ENCODE measurements around the gene ANO9. TPM values are rescaled to one million over a fixed set of nuclear protein-coding genes. Genes with fewer than 3 reads are reported as not detected.
"Not testable (repeated sequence)": the region's sequence is repeated elsewhere in the genome, so short reads cannot be mapped to it uniquely, and the experiment has no call there.

ANO9 gene
- total RNA-seq, 3 donors from 2014 or later = 0.32 to 14.2 (median 9.8) TPM

- TF ChIP-seq POLR2A (IDR thresholded peaks at IDR 0.05) (no peak), POLR2AphosphoS5 (IDR thresholded peaks at IDR 0.05) (no peak), CTCF (IDR thresholded peaks at IDR 0.05) (no peak)
- peaks cover 0 to 4% of the 10 kb centered on the region in 2 donors for H3K27me3 ChIP-seq
- no peak overlapping the region for H3K27ac ChIP-seq
- H3K36me3 ChIP-seq = no peaks in the 10 kb centered on the region
- no peaks in the 10 kb centered on the region for H3K9me3 ChIP-seq
- no peak overlapping the region for H3K4me3 ChIP-seq
- DNase-seq (ENCODE audit: low spot score in 2 of 2) = no peak
- H3K4me1 ChIP-seq = no peaks in the 10 kb centered on the region
- intact Hi-C loops (cut with DNase I; ENCODE audit: low total_unique reads) = no loop called here
These were observed 1.5 kb downstream of the ANO9 start for GRCh38 chr11:440065-441042.

- Histone ChIP-seq H3K9me3 (no peaks in the 10 kb centered on the region), H3K4me1 (no peaks in the 10 kb centered on the region), H3K27ac (no peak overlapping the region), H3K27me3 (peaks cover 0 to 4% of the 10 kb centered on the region in 2 donors), H3K4me3 (no peak overlapping the region), H3K36me3 (no peaks in the 10 kb centered on the region)
- no peak for DNase-seq (ENCODE audit: low spot score in 2 of 2)
- TF ChIP-seq POLR2A (IDR thresholded peaks at IDR 0.05) (no peak), CTCF (IDR thresholded peaks at IDR 0.05) (no peak), POLR2AphosphoS5 (IDR thresholded peaks at IDR 0.05) (no peak)
- intact Hi-C loops (cut with DNase I; ENCODE audit: low total_unique reads) = no loop called here
These were observed 2.3 kb downstream of the ANO9 start for GRCh38 chr11:439315-440064.

GRCh38 chr11:438101-438844 is 3.5 kb downstream of the ANO9 start:
- TF ChIP-seq CTCF (IDR thresholded peaks at IDR 0.05) (no peak), POLR2AphosphoS5 (IDR thresholded peaks at IDR 0.05) (no peak), POLR2A (IDR thresholded peaks at IDR 0.05) (no peak)
- Histone ChIP-seq H3K9me3 (no peaks in the 10 kb centered on the region), H3K36me3 (no peaks in the 10 kb centered on the region), H3K27me3 (peaks cover 0 to 4% of the 10 kb centered on the region in 2 donors), H3K4me1 (no peaks in the 10 kb centered on the region), H3K27ac (no peak overlapping the region), H3K4me3 (no peak overlapping the region)
- DNase-seq (ENCODE audit: low spot score in 2 of 2) = no peak
- intact Hi-C loops (cut with DNase I; ENCODE audit: low total_unique reads) = no loop called here

GRCh38 chr11:437228-437870 is 4.5 kb downstream of the ANO9 start:
- Histone ChIP-seq H3K27ac (no peak overlapping the region), H3K27me3 (peaks cover 0 to 3% of the 10 kb centered on the region in 2 donors), H3K9me3 (no peaks in the 10 kb centered on the region), H3K36me3 (no peaks in the 10 kb centered on the region), H3K4me1 (no peaks in the 10 kb centered on the region), H3K4me3 (no peak overlapping the region)
- intact Hi-C loops (cut with DNase I; ENCODE audit: low total_unique reads) = no loop called here
- DNase-seq (ENCODE audit: low spot score in 2 of 2) = no peak
- TF ChIP-seq CTCF (IDR thresholded peaks at IDR 0.05) (no peak), POLR2AphosphoS5 (IDR thresholded peaks at IDR 0.05) (no peak), POLR2A (IDR thresholded peaks at IDR 0.05) (no peak)

- H3K4me1 ChIP-seq; H3K4me3 ChIP-seq; H3K27me3 ChIP-seq; intact Hi-C loops (cut with DNase I; ENCODE audit: low total_unique reads); DNase-seq (ENCODE audit: low spot score in 2 of 2); H3K27ac ChIP-seq; H3K9me3 ChIP-seq; H3K36me3 ChIP-seq: not testable (repeated sequence)
These were observed 6.6 kb downstream of the ANO9 start for GRCh38 chr11:434999-435740.

Data from breast epithelium (tissue), 4 donors.